ENCODE measurements around the gene P2RY6. TPM values are rescaled to one million over a fixed set of nuclear protein-coding genes. Genes with fewer than 3 reads are reported as not detected.

The P2RY6 gene
- total RNA-seq, 2 donors from 2014 or later = 7.7 to 13.4 TPM

DNA sequence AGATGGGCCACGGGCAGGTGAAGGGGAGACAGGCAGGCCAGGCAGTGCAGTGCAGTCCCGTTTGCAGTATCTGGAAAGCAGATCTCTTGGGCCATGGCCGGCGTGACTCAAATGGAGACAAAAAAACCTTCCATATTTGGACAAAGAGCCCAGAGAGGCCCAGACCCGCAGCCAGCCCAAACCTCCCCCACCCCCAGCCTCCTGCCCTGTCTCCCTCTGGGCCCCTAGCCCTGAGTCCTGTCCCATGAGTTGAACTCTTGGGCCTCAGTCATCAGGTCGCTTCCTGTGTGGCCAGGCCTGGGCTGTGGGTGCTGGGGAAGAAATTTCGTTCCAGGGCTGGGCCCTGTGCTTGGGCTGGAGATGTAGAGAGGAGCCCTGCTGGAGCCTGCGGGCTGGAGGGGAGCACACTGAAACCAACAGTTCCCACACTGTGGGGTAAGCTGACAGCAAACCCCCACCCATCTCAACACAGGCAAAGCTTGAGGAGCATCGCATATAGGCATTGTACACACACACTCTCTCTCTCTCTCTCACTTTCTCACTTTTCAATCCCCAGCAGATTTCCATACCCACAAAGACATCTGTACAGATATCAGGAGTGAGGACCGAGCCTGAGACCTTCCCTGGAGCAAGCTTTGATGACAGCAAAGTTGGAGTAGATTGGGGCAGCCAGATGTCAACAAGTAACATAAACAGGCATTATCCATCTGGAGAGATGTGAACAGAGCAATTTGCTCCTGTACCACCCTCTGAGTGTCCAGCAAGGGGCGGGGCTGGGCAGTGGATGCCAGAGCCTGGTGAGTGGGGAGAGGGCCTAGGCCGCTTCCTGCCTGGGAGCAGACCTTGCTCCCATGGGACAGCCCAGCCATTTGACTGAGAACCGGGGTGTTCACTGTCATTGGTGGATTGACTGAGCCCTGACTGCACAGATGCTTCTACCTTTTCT, 53.2 kb downstream of the P2RY6 start:
- Histone ChIP-seq H3K4me1 (ENCODE audit: control insufficient read depth in 1 of 2, low read depth in 2 of 2) (peaks cover 75 to 95% of the 10 kb centered on the region in 2 donors), H3K36me3 (peaks cover 3% of the 10 kb centered on the region), H3K27ac (peak overlapping the region; percentile 98 to 100), H3K27me3 (replicated peaks; ENCODE audit: insufficient read depth) (no peaks in the 10 kb centered on the region), H3K9me3 (no peaks in the 10 kb centered on the region), H3K4me3 (peak overlapping the region; percentile 32)
- ATAC-seq (ENCODE audit: insufficient number of reproducible peaks, low FRiP score, low read depth) = peak; percentile 35
- TF ChIP-seq, protein P1, sequence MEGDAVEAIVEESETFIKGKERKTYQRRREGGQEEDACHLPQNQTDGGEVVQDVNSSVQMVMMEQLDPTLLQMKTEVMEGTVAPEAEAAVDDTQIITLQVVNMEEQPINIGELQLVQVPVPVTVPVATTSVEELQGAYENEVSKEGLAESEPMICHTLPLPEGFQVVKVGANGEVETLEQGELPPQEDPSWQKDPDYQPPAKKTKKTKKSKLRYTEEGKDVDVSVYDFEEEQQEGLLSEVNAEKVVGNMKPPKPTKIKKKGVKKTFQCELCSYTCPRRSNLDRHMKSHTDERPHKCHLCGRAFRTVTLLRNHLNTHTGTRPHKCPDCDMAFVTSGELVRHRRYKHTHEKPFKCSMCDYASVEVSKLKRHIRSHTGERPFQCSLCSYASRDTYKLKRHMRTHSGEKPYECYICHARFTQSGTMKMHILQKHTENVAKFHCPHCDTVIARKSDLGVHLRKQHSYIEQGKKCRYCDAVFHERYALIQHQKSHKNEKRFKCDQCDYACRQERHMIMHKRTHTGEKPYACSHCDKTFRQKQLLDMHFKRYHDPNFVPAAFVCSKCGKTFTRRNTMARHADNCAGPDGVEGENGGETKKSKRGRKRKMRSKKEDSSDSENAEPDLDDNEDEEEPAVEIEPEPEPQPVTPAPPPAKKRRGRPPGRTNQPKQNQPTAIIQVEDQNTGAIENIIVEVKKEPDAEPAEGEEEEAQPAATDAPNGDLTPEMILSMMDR (IDR thresholded peaks at IDR 0.05) = no peak
- DNase-seq (ENCODE audit: low spot score) = no peak

- Histone ChIP-seq H3K9me3 (no peaks in the 10 kb centered on the region), H3K27ac (peak overlapping the region; percentile 98 to 100), H3K4me3 (no peak overlapping the region), H3K27me3 (replicated peaks; ENCODE audit: insufficient read depth) (no peaks in the 10 kb centered on the region), H3K36me3 (peaks cover 3% of the 10 kb centered on the region), H3K4me1 (ENCODE audit: control insufficient read depth in 1 of 2, low read depth in 2 of 2) (peaks cover 76 to 95% of the 10 kb centered on the region in 2 donors)
- TF ChIP-seq, protein P1 (IDR thresholded peaks at IDR 0.05) = no peak
- ATAC-seq (ENCODE audit: insufficient number of reproducible peaks, low FRiP score, low read depth) (no peak), DNase-seq (ENCODE audit: low spot score) (no peak)
These were observed 55.0 kb downstream of the P2RY6 start for GRCh38 chr11:73326929-73327811.

GRCh38 chr11:73327812-73328364, 55.8 kb downstream of the P2RY6 start:
- H3K36me3 ChIP-seq = peaks cover 3% of the 10 kb centered on the region
- H3K4me1 ChIP-seq (ENCODE audit: control insufficient read depth in 1 of 2, low read depth in 2 of 2) = peaks cover 76 to 95% of the 10 kb centered on the region in 2 donors
- H3K27me3 ChIP-seq (replicated peaks; ENCODE audit: insufficient read depth) = no peaks in the 10 kb centered on the region
- no peak for DNase-seq (ENCODE audit: low spot score)
- H3K9me3 ChIP-seq = no peaks in the 10 kb centered on the region
- H3K27ac ChIP-seq = peak overlapping the region; percentile 98 to 100
- TF ChIP-seq, protein P1 (IDR thresholded peaks at IDR 0.05) = no peak
- no peak overlapping the region for H3K4me3 ChIP-seq
- no peak for ATAC-seq (ENCODE audit: insufficient number of reproducible peaks, low FRiP score, low read depth)

DNA sequence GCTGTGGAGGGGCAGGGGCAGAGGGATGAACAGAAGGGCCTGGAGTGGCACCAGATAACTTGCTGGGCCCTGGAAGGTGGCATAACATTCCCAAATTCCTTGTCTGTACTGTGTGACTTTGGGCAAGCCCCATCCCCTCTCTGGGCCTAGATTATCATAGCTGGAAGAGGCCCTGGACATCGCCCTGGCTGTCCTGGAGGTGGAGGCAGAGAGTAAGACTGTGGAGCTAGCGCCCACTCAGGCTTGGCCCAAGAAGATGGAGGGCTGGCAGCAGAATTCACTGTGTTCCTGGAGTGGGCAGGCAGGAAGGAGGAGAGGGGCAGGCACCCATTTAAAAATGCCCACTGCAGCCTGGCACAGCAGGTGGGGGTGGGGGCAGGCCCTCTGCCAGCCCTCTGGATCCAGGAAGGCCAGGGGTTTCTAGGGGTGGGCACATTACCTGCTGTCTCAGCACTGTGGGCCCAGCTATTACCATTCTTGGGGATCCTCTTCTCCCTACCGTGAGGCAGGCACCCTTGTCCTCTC, 58.5 kb downstream of the P2RY6 start:
- no peaks in the 10 kb centered on the region for H3K27me3 ChIP-seq (replicated peaks; ENCODE audit: insufficient read depth)
- H3K9me3 ChIP-seq = no peaks in the 10 kb centered on the region
- DNase-seq (ENCODE audit: low spot score) (no peak), ATAC-seq (ENCODE audit: insufficient number of reproducible peaks, low FRiP score, low read depth) (no peak)
- TF ChIP-seq, protein P1 (IDR thresholded peaks at IDR 0.05) = no peak
- no peak overlapping the region for H3K4me3 ChIP-seq
- H3K27ac ChIP-seq = peak overlapping the region; percentile 77 to 88
- peaks cover 78 to 95% of the 10 kb centered on the region in 2 donors for H3K4me1 ChIP-seq (ENCODE audit: control insufficient read depth in 1 of 2, low read depth in 2 of 2)
- peaks cover 3% of the 10 kb centered on the region for H3K36me3 ChIP-seq
